Neural cell (in vitro differentiated cells): ENCODE measurements around the gene PTPRF. TPM values are rescaled to one million over a fixed set of nuclear protein-coding genes. Genes with fewer than 3 reads are reported as not detected.

Experiments
- H2AFZ ChIP-seq: fragments of 200-600, 300-800 bp; sonication (generic), shearing (Covaris generic); 2 replicates; pipeline ENCODE4 v1.6.0; 2014; ENCODE audit warnings: low read depth, mild to moderate bottlenecking, antibody characterized with exemption, low read length, moderate library complexity
- H3F3A ChIP-seq: fragments of 200-600 bp; shearing (Covaris generic); 2 replicates; pipeline ENCODE4 v1.6.1; 2016; ENCODE audit warnings: mild to moderate bottlenecking, moderate library complexity, mixed read lengths, antibody characterized with exemption, low read length; ENCODE audit not compliant: insufficient read depth, poor library complexity, severe bottlenecking
- H3K27ac ChIP-seq: fragments of 200-600, 300-800 bp; sonication (generic), shearing (Covaris generic); 2 replicates; pipeline ENCODE4 v1.5.1; 2014; ENCODE audit warnings: mild to moderate bottlenecking, low read length, moderate library complexity
- H3K27me3 ChIP-seq: fragments of 300-800, 200-600 bp; sonication (generic), shearing (Covaris generic); 2 replicates; pipeline ENCODE4 v1.6.0; 2014; ENCODE audit warnings: mild to moderate bottlenecking, low read depth, low read length, moderate library complexity; ENCODE audit not compliant: insufficient read depth
- H3K36me3 ChIP-seq: fragments of 300-800, 200-600 bp; sonication (generic), shearing (Covaris generic); 2 replicates; pipeline ENCODE4 v1.5.1; 2014; ENCODE audit warnings: mild to moderate bottlenecking, antibody characterized with exemption, low read length, moderate library complexity; ENCODE audit not compliant: insufficient read depth
- H3K4me2 ChIP-seq: fragments of 300-800, 200-600 bp; sonication (generic), shearing (Covaris generic); 2 replicates; pipeline ENCODE4 v1.6.0; 2014; ENCODE audit warnings: mild to moderate bottlenecking, low read length
- H3K4me3 ChIP-seq: fragments of 300-800, 200-600 bp; sonication (generic), shearing (Covaris generic); 2 replicates; pipeline ENCODE4 v1.5.1; 2014; ENCODE audit warnings: mild to moderate bottlenecking, low read length, moderate library complexity
- H3K79me2 ChIP-seq: fragments of 200-600 bp; shearing (Covaris generic); replicated peaks from 2 replicates; pipeline ENCODE4 v1.6.0; 2014; ENCODE audit warnings: mild to moderate bottlenecking, low read length, moderate library complexity; ENCODE audit not compliant: insufficient read depth
- H3K9ac ChIP-seq: fragments of 300-800, 200-600 bp; sonication (generic), shearing (Covaris generic); 2 replicates; pipeline ENCODE4 v1.6.1; 2016; ENCODE audit warnings: mild to moderate bottlenecking, low read length, mixed read lengths
- H3K9me2 ChIP-seq: fragments of 200-600 bp; shearing (Covaris generic); 2 replicates; pipeline ENCODE4 v1.6.1; 2016; ENCODE audit warnings: mild to moderate bottlenecking, low read length, mixed read lengths; ENCODE audit not compliant: insufficient read depth
- H3K9me3 ChIP-seq: fragments of 200-600, 300-800 bp; sonication (generic), shearing (Covaris generic); 2 replicates; pipeline ENCODE4 v1.6.1; 2016; ENCODE audit warnings: mild to moderate bottlenecking, mixed run types, low read length, moderate library complexity, mixed read lengths
- H4K20me1 ChIP-seq: fragments of 200-600 bp; shearing (Covaris generic); 2 replicates; pipeline ENCODE4 v1.6.1; 2016; ENCODE audit warnings: mild to moderate bottlenecking, mixed run types; ENCODE audit not compliant: insufficient read depth
- CTCF ChIP-seq: fragments of 450-650 bp; IDR thresholded peaks from 2 replicates; pipeline ENCODE4 v1.5.1; 2014; ENCODE audit warnings: antibody characterized with exemption, mild to moderate bottlenecking, moderate library complexity; ENCODE audit not compliant: poor library complexity, severe bottlenecking
- EP300 ChIP-seq: fragments of 450-650 bp; conservative IDR thresholded peaks from 2 replicates; pipeline ENCODE4 v1.6.1; 2014; ENCODE audit warnings: antibody characterized with exemption, mild to moderate bottlenecking, moderate library complexity; ENCODE audit not compliant: poor library complexity, severe bottlenecking
- EZH2 ChIP-seq: fragments of 200-600, 300-800 bp; shearing (Covaris generic), sonication (generic); IDR thresholded peaks from 2 replicates; pipeline ENCODE4 v1.6.1; 2014; ENCODE audit warnings: antibody characterized with exemption, low read length, borderline replicate concordance, mild to moderate bottlenecking; ENCODE audit not compliant: insufficient read depth, poor library complexity, severe bottlenecking
- MXI1 ChIP-seq: fragments of 450-650 bp; conservative IDR thresholded peaks from 2 replicates; pipeline ENCODE4 v1.6.1; 2014; ENCODE audit warnings: antibody characterized with exemption, mild to moderate bottlenecking; ENCODE audit not compliant: poor library complexity, severe bottlenecking
- POLR2AphosphoS5 ChIP-seq: IDR thresholded peaks from 2 replicates; pipeline ENCODE4 v1.6.1; 2012
- RAD21 ChIP-seq: fragments of 450-650 bp; conservative IDR thresholded peaks from 2 replicates; pipeline ENCODE4 v1.6.1; 2014; ENCODE audit warnings: antibody characterized with exemption, mild to moderate bottlenecking, moderate library complexity
- SMC3 ChIP-seq: fragments of 450-650 bp; conservative IDR thresholded peaks from 2 replicates; pipeline ENCODE4 v1.6.1; 2014; ENCODE audit warnings: antibody characterized with exemption, mild to moderate bottlenecking, moderate library complexity; ENCODE audit not compliant: poor library complexity
- TAF1 ChIP-seq: IDR thresholded peaks from 2 replicates; pipeline ENCODE4 v1.6.1; 2012; ENCODE audit warnings: low read depth
- polyA plus RNA-seq: library from polyadenylated mRNA; depleted of rRNA; stranded (reverse); fragments of >200 nt; gene quantifications from 2 replicates; pipeline ENCODE4 v1.2.3, GENCODE V29; 2014
- TF ChIP-seq, protein P1 (sequence below): IDR thresholded peaks from 2 replicates; pipeline ENCODE4 v1.6.1; 2012; ENCODE audit warnings: borderline replicate concordance

PTPRF gene
- polyA plus RNA-seq, 1 donor from 2014 or later = 66.6 TPM

- Histone ChIP-seq H3K4me3 (no peak overlapping the region), H3K36me3 (no peaks in the 10 kb centered on the region), H2AFZ (no peak overlapping the region), H4K20me1 (no peaks in the 10 kb centered on the region), H3K9me2 (no peaks in the 10 kb centered on the region), H3F3A (no peaks in the 10 kb centered on the region), H3K27me3 (no peaks in the 10 kb centered on the region), H3K9ac (no peak overlapping the region), H3K4me2 (no peak overlapping the region), H3K27ac (no peak overlapping the region), H3K79me2 (no peaks in the 10 kb centered on the region), H3K9me3 (no peaks in the 10 kb centered on the region)
- TF ChIP-seq TAF1 (no peak), CTCF (no peak), MXI1 (no peak)
- TF ChIP-seq, protein P1, sequence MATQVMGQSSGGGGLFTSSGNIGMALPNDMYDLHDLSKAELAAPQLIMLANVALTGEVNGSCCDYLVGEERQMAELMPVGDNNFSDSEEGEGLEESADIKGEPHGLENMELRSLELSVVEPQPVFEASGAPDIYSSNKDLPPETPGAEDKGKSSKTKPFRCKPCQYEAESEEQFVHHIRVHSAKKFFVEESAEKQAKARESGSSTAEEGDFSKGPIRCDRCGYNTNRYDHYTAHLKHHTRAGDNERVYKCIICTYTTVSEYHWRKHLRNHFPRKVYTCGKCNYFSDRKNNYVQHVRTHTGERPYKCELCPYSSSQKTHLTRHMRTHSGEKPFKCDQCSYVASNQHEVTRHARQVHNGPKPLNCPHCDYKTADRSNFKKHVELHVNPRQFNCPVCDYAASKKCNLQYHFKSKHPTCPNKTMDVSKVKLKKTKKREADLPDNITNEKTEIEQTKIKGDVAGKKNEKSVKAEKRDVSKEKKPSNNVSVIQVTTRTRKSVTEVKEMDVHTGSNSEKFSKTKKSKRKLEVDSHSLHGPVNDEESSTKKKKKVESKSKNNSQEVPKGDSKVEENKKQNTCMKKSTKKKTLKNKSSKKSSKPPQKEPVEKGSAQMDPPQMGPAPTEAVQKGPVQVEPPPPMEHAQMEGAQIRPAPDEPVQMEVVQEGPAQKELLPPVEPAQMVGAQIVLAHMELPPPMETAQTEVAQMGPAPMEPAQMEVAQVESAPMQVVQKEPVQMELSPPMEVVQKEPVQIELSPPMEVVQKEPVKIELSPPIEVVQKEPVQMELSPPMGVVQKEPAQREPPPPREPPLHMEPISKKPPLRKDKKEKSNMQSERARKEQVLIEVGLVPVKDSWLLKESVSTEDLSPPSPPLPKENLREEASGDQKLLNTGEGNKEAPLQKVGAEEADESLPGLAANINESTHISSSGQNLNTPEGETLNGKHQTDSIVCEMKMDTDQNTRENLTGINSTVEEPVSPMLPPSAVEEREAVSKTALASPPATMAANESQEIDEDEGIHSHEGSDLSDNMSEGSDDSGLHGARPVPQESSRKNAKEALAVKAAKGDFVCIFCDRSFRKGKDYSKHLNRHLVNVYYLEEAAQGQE = no peak
Observed at GRCh38 chr1:43608827-43609226, 78.1 kb downstream of the PTPRF start.

DNA sequence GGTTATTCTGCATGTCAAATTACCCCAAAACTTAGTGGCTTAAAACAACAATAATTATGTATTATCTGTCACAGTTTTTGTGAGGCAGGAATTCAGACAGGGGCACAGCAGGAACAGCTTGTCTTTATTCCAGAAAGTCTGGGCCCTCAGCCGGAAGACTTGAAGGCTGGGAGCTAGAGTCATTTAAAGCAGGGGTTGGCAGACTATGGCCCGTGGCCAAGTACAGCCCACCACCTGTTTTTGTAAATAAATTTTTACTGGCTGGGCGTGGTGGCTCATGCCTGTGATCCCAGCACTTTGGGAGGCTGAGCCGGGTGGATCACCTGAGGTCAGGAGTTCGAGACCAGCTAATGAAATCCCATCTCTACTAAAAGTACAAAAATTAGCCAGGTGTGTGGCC lies 79.7 kb downstream of the PTPRF start:
- Histone ChIP-seq H3K79me2 (no peaks in the 10 kb centered on the region), H3K4me2 (no peak overlapping the region), H3K27me3 (no peaks in the 10 kb centered on the region), H2AFZ (no peak overlapping the region), H3K4me3 (no peak overlapping the region), H3K36me3 (no peaks in the 10 kb centered on the region), H4K20me1 (no peaks in the 10 kb centered on the region), H3F3A (no peaks in the 10 kb centered on the region), H3K9ac (no peak overlapping the region), H3K9me2 (no peaks in the 10 kb centered on the region), H3K27ac (no peak overlapping the region), H3K9me3 (no peaks in the 10 kb centered on the region)
- TF ChIP-seq EP300 (no peak), TAF1 (no peak), RAD21 (no peak), EZH2 (no peak), CTCF (no peak), SMC3 (no peak), POLR2AphosphoS5 (no peak), MXI1 (no peak)
- TF ChIP-seq, protein P1 = no peak
